Measurements from ENCODE around the gene MTPN.
A peak's percentile ranks its signal among the peaks of the same experiment; 100 is the strongest.

Gene MTPN

GRCh38 chr7:135956393-135956792, 20.8 kb downstream of the MTPN start:
- DNase-seq (ENCODE audit: low spot score), result no peak

GRCh38 chr7:135950972-135951371, 26.2 kb downstream of the MTPN start:
- DNase-seq (ENCODE audit: low spot score), result no peak

GRCh38 chr7:135950429-135950828, 26.7 kb downstream of the MTPN start:
- no peak for DNase-seq (ENCODE audit: low spot score)

GRCh38 chr7:135946289-135947055, 30.7 kb downstream of the MTPN start:
- no peak for DNase-seq (ENCODE audit: low spot score)

GRCh38 chr7:135944753-135945152, 32.4 kb downstream of the MTPN start:
- DNase-seq (ENCODE audit: low spot score), result no peak

- no peak for DNase-seq (ENCODE audit: low spot score)
Observed at GRCh38 chr7:135943134-135943879, 33.9 kb downstream of the MTPN start.

GRCh38 chr7:135942614-135943013, 34.5 kb downstream of the MTPN start:
- DNase-seq (ENCODE audit: low spot score), result no peak

GRCh38 chr7:135940077-135941075, 36.8 kb downstream of the MTPN start:
- no peak for DNase-seq (ENCODE audit: low spot score)

- peak; percentile 33 for DNase-seq (ENCODE audit: low spot score)
Observed at GRCh38 chr7:135939261-135939812, 37.8 kb downstream of the MTPN start.

- no peak for DNase-seq (ENCODE audit: low spot score)
Observed at GRCh38 chr7:135938563-135938962, 38.6 kb downstream of the MTPN start.

- no peak for DNase-seq (ENCODE audit: low spot score)
Observed at GRCh38 chr7:135938086-135938485, 39.1 kb downstream of the MTPN start.

- no peak for DNase-seq (ENCODE audit: low spot score)
Observed at GRCh38 chr7:135936497-135937217, 40.5 kb downstream of the MTPN start.

GRCh38 chr7:135934651-135935050, 42.5 kb downstream of the MTPN start:
- DNase-seq (ENCODE audit: low spot score), result no peak

GRCh38 chr7:135933509-135934188, 43.5 kb downstream of the MTPN start:
- DNase-seq (ENCODE audit: low spot score), result no peak

- no peak for DNase-seq (ENCODE audit: low spot score)
Observed at GRCh38 chr7:135932131-135932530, 45.0 kb downstream of the MTPN start.

GRCh38 chr7:135930565-135931461, 46.3 kb downstream of the MTPN start:
- no peak for DNase-seq (ENCODE audit: low spot score)

- DNase-seq (ENCODE audit: low spot score), result no peak
Observed at GRCh38 chr7:135929722-135930141, 47.4 kb downstream of the MTPN start.

- no peak for DNase-seq (ENCODE audit: low spot score)
Observed at GRCh38 chr7:135929249-135929648, 47.9 kb downstream of the MTPN start.

GRCh38 chr7:135928136-135928535, 49.0 kb downstream of the MTPN start:
- DNase-seq (ENCODE audit: low spot score), result no peak

GRCh38 chr7:135925210-135925609, 51.9 kb downstream of the MTPN start:
- no peak for DNase-seq (ENCODE audit: low spot score)
